Endothelial cell of umbilical vein (primary cell): ENCODE data around the gene HBS1L. TPM values are rescaled to one million over a fixed set of nuclear protein-coding genes. Genes with fewer than 3 reads are reported as not detected.

Experiments used
- BruUV-seq: library from RNA; stranded (reverse); fragments of 400-500 nt; replicated peaks from 2 replicates; lab custom pipeline; 2021; lab: Mats Ljungman, UMichigan
- CTCF ChIA-PET: fragments of 300-600, 350-600 bp; sonication (Branson Sonifier 250); formaldehyde crosslinking; loops from one replicate; lab custom pipeline; 2021; ENCODE audit warnings: antibody characterized with exemption, inconsistent platforms; lab: Charles Lee
- POLR2A ChIA-PET: fragments of 300-600, 350-600 bp; sonication (Branson Sonifier 250); formaldehyde crosslinking; loops from one replicate; lab custom pipeline; 2021; ENCODE audit warnings: antibody characterized with exemption, inconsistent platforms; lab: Charles Lee
- DNase-seq: peaks from one replicate; pipeline ENCODE4 v3.0.0-alpha.2; 2011; ENCODE audit warnings: low read depth, low spot score
- FAIRE-seq: peaks from 2 replicates; lab custom pipeline; 2011; peaks lifted over from hg19 to GRCh38; lab: Jason Lieb, UNC
- H2AFZ ChIP-seq: 2 replicates; pipeline ENCODE4 v1.6.0; 2012; ENCODE audit warnings: low read depth, low read length, control low read depth, inconsistent platforms
- H3K27ac ChIP-seq: 2 replicates; pipeline ENCODE4 v1.5.1; 2011; ENCODE audit warnings: low read depth, mild to moderate bottlenecking, control low read depth, low read length, moderate library complexity; ENCODE audit not compliant: insufficient read depth
- H3K27me3 ChIP-seq, 2 experiments: 2 replicates each; pipeline versions ENCODE4 v1.6.0 to v1.6.1; 2011; ENCODE audit warnings: low read length in 2 of 2, mixed read lengths in 1 of 2; ENCODE audit not compliant: control insufficient read depth in 2 of 2, insufficient read depth in 2 of 2
- H3K36me3 ChIP-seq, 2 experiments: 2 replicates in 1 of 2; 3 replicates in 1 of 2; pipeline ENCODE4 v1.5.1; 2011; ENCODE audit warnings: low read length in 2 of 2, mild to moderate bottlenecking in 1 of 2, moderate library complexity in 1 of 2; ENCODE audit not compliant: control insufficient read depth in 2 of 2, insufficient read depth in 2 of 2; ENCODE audit errors: extremely low read depth in 1 of 2
- H3K4me1 ChIP-seq: 3 replicates; pipeline ENCODE4 v1.5.1; 2011; ENCODE audit warnings: mild to moderate bottlenecking, low read length; ENCODE audit not compliant: control insufficient read depth, insufficient read depth; ENCODE audit errors: extremely low read depth
- H3K4me2 ChIP-seq: 2 replicates; pipeline ENCODE4 v1.6.1; 2011; ENCODE audit warnings: low read length, control low read depth, mixed read lengths; ENCODE audit not compliant: insufficient read depth
- H3K4me3 ChIP-seq, 3 experiments: fragments of 200-600 bp in 1 of 3; sonication (generic), shearing (Covaris generic) in 1 of 3; replicated peaks in 1 of 3; 2 replicates each; pipeline ENCODE4 v1.5.1; 2011 to 2016; ENCODE audit warnings: control low read depth in 3 of 3, low read length in 3 of 3, mild to moderate bottlenecking in 2 of 3, inconsistent platforms in 1 of 3, low read depth in 1 of 3, moderate library complexity in 1 of 3; ENCODE audit not compliant: insufficient read depth in 1 of 3
- H3K79me2 ChIP-seq: 2 replicates; pipeline ENCODE4 v1.6.0; 2012; ENCODE audit warnings: low read length, inconsistent platforms; ENCODE audit not compliant: control insufficient read depth, insufficient read depth
- H3K9ac ChIP-seq: replicated peaks from 2 replicates; pipeline ENCODE3; 2011; ENCODE audit warnings: low read length, control low read depth; ENCODE audit not compliant: insufficient read depth; ENCODE audit errors: extremely low read depth
- H3K9me1 ChIP-seq: replicated peaks from 3 replicates; pipeline ENCODE4 v1.6.0; 2011; ENCODE audit warnings: mild to moderate bottlenecking, low read length; ENCODE audit not compliant: control insufficient read depth, insufficient read depth; ENCODE audit errors: extremely low read depth
- H3K9me3 ChIP-seq: replicated peaks from 2 replicates; pipeline ENCODE4 v1.5.1; 2012; ENCODE audit warnings: low read length, inconsistent platforms; ENCODE audit not compliant: control insufficient read depth, insufficient read depth
- H4K20me1 ChIP-seq: replicated peaks from 2 replicates; pipeline ENCODE3; 2011; ENCODE audit warnings: mild to moderate bottlenecking, low read length; ENCODE audit not compliant: control insufficient read depth, insufficient read depth; ENCODE audit errors: extremely low read depth
- CTCF ChIP-seq, 2 donors: IDR thresholded peaks; 1 replicate in 1 of 2; 2 replicates in 1 of 2; pipeline ENCODE4 v1.5.1; 2011; ENCODE audit warnings: low read length in 2 of 2, mild to moderate bottlenecking in 2 of 2, moderate library complexity in 2 of 2, control low read depth in 1 of 2, inconsistent platforms in 1 of 2, low read depth in 1 of 2; ENCODE audit not compliant: insufficient read depth in 1 of 2; ENCODE audit errors: extremely low read depth in 1 of 2
- EZH2 ChIP-seq: IDR thresholded peaks from 2 replicates; pipeline ENCODE4 v1.6.1; 2012; ENCODE audit warnings: borderline replicate concordance, low read depth, mild to moderate bottlenecking, moderate library complexity, low read length, inconsistent platforms; ENCODE audit not compliant: severe bottlenecking
- FOS ChIP-seq: IDR thresholded peaks from 2 replicates; pipeline ENCODE4 v1.6.1; 2011; ENCODE audit warnings: mild to moderate bottlenecking, low read length, moderate library complexity, borderline replicate concordance; ENCODE audit not compliant: insufficient read depth
- GATA2 ChIP-seq: IDR thresholded peaks from 2 replicates; pipeline ENCODE4 v1.7.0; 2011; ENCODE audit warnings: low read depth, mild to moderate bottlenecking, moderate library complexity, mixed read lengths, low read length; ENCODE audit not compliant: insufficient read length, insufficient read depth
- JUN ChIP-seq: IDR thresholded peaks from 2 replicates; pipeline ENCODE4 v1.6.1; 2011; ENCODE audit warnings: borderline replicate concordance, low read depth; ENCODE audit not compliant: insufficient read length, insufficient read depth
- MAX ChIP-seq: IDR thresholded peaks from 2 replicates; pipeline ENCODE4 v1.6.1; 2011; ENCODE audit not compliant: insufficient read depth, insufficient read length
- MYC ChIP-seq: IDR thresholded peaks from one replicate; pipeline ENCODE4 v1.6.1; 2011; ENCODE audit warnings: mild to moderate bottlenecking, low read depth, low read length
- POLR2A ChIP-seq: IDR thresholded peaks from 2 replicates; pipeline ENCODE4 v1.6.1; 2012; ENCODE audit warnings: low read depth, mild to moderate bottlenecking, control low read depth, low read length
- POLR2AphosphoS5 ChIP-seq: IDR thresholded peaks from 2 replicates; pipeline ENCODE4 v1.6.1; 2012; ENCODE audit warnings: low read depth, mild to moderate bottlenecking, control low read depth, low read length, moderate library complexity; ENCODE audit not compliant: insufficient read depth
- dilution Hi-C: fragments of 300-500 bp; cut with MboI; formaldehyde crosslinking; loops from one replicate; pipeline ENCODE4 v1.15.0; 2019; ENCODE audit warnings: low sequenced_read_pairs; ENCODE audit not compliant: extremely low pct_ligation_motif_present
- intact Hi-C: fragments of 100-400 bp; cut with micrococcal nuclease; formaldehyde crosslinking; loops from one replicate; pipeline ENCODE4 v1.10.0; 2022
- polyA plus RNA-seq, 4 experiments: library from polyadenylated mRNA; depleted of rRNA in 3 of 4; stranded (reverse) in 3 of 4; unstranded in 1 of 4; fragments of >200 nt; gene quantifications; 2 replicates each; pipeline versions ENCODE4 v1.2.1 to v1.2.3, GENCODE V29; 2011 to 2012; ENCODE audit warnings: missing spikeins in 1 of 4
- total RNA-seq: library from RNA; stranded (reverse); gene quantifications from 2 replicates; pipeline ENCODE4 v1.2.3, GENCODE V29; 2021

The HBS1L gene
- total and polyA plus RNA-seq, 2 donors (not counting 3 experiments of a cell fraction or from before 2014, with no cell fraction given), result 23.7 to 74.6 TPM

- no TSS peak for BruUV-seq
- Histone ChIP-seq H3K9me1 (no peaks in the 10 kb centered on the region), H2AFZ (no peak overlapping the region), H4K20me1 (no peaks in the 10 kb centered on the region), H3K27ac (no peak overlapping the region), H3K4me1 (peaks cover 7% of the 10 kb centered on the region), H3K4me3 (no peak overlapping the region), H3K27me3 (no peaks in the 10 kb centered on the region), H3K4me2 (no peak overlapping the region), H3K9me3 (no peaks in the 10 kb centered on the region), H3K79me2 (no peaks in the 10 kb centered on the region), H3K36me3 (no peaks in the 10 kb centered on the region), H3K9ac (no peak overlapping the region)
- no peak for TF ChIP-seq EZH2
- TF ChIP-seq MYC, result no peak
- TF ChIP-seq POLR2AphosphoS5, result no peak
- TF ChIP-seq CTCF (IDR thresholded peaks at IDR 0.05; ENCODE audit: extremely low read depth in 1 of 2, insufficient read depth in 1 of 2, low read depth in 1 of 2, low read length in 2 of 2), result no peak
- TF ChIP-seq MAX, result no peak
- no peak for TF ChIP-seq FOS
- TF ChIP-seq POLR2A, result no peak
- TF ChIP-seq GATA2, result no peak
- TF ChIP-seq JUN, result no peak
- FAIRE-seq (no peak), DNase-seq (no peak)
- intact Hi-C loops, result no loop called here
- ChIA-PET CTCF (interaction anchor here (1.1 kb wide), 2 partner anchors 10 to 16 kb away, joined by 4 to 6 read pairs; no protein-coding TSS in a partner anchor), POLR2A (no interaction called here)
- dilution Hi-C loops, result no loop called here
Measured at GRCh38 chr6:135012349-135012748, 42.3 kb downstream of the HBS1L start.
